Measurements from ENCODE around the gene MANBA. TPM values are rescaled to one million over a fixed set of nuclear protein-coding genes. Genes with fewer than 3 reads are reported as not detected.

MANBA gene
- polyA plus RNA-seq, 2 of the 4 experiments (the other 2 are of a cell fraction), result 9.3 to 10.4 TPM

GRCh38 chr4:102599886-102600285 lies 160.9 kb downstream of the MANBA start:
- no peak for TF ChIP-seq BHLHE40 (IDR thresholded peaks at IDR 0.05; ENCODE audit: low read depth, low read length)
- H3K4me1 ChIP-seq, result peaks cover 9% of the 10 kb centered on the region; the same call in 1 of the 3 replicates
- H3K4me3 ChIP-seq, result no peak overlapping the region
- H3K9me3 ChIP-seq, result no peaks in the 10 kb centered on the region
- CTCF ChIA-PET, result no interaction called here
- no peak for FAIRE-seq
- 90% methylated on average over 3 of the region's 3 CpGs for WGBS (ENCODE audit: missing lambda C conversion rate)
- no peak overlapping the region for H3K27ac ChIP-seq
- H3K4me2 ChIP-seq, result no peak overlapping the region
- no peak for ATAC-seq
- POLR2A ChIA-PET, result no interaction called here
- no peak for DNase-seq (ENCODE audit: low read depth in 1 of 2, low spot score in 1 of 2)

GRCh38 chr4:102599455-102599854 lies 161.3 kb downstream of the MANBA start:
- Histone ChIP-seq H3K4me1 (peaks cover 9% of the 10 kb centered on the region; the same call in 1 of the 3 replicates), H3K27ac (no peak overlapping the region), H3K4me3 (no peak overlapping the region), H3K4me2 (no peak overlapping the region), H3K9me3 (no peaks in the 10 kb centered on the region)
- TF ChIP-seq CEBPB (IDR thresholded peaks at IDR 0.05) (no peak), EHMT2 (IDR thresholded peaks at IDR 0.05; ENCODE audit: low read depth) (no peak), CHD4 (IDR thresholded peaks at IDR 0.05; ENCODE audit: borderline replicate concordance) (no peak), RCOR1 (IDR thresholded peaks at IDR 0.05; ENCODE audit: low read depth, low read length) (no peak), FOXS1 (CRISPR knock-in tag; IDR thresholded peaks at IDR 0.05) (no peak), NFE2L2 (conservative IDR thresholded peaks at IDR 0.05; ENCODE audit: low read length) (no peak), HOXB5 (CRISPR knock-in tag; IDR thresholded peaks at IDR 0.05) (no peak), KDM1A (IDR thresholded peaks at IDR 0.05; ENCODE audit: low read depth) (no peak), ZC3H11A (IDR thresholded peaks at IDR 0.05) (no peak), ZNF302 (CRISPR knock-in tag; IDR thresholded peaks at IDR 0.05) (no peak), REST (IDR thresholded peaks at IDR 0.05) (no peak), JUNB (IDR thresholded peaks at IDR 0.05) (no peak), CBX8 (IDR thresholded peaks at IDR 0.05) (no peak)
- ATAC-seq (no peak), DNase-seq (ENCODE audit: low read depth in 1 of 2, low spot score in 1 of 2) (no peak), FAIRE-seq (no peak)
- ChIA-PET CTCF (no interaction called here), POLR2A (no interaction called here)
- WGBS (ENCODE audit: missing lambda C conversion rate), result 91% methylated on average over 4 of the region's 4 CpGs

GRCh38 chr4:102598762-102599374 lies 161.9 kb downstream of the MANBA start:
- DNase-seq (ENCODE audit: low read depth in 1 of 2, low spot score in 1 of 2) (no peak), FAIRE-seq (no peak), ATAC-seq (no peak)
- Histone ChIP-seq H3K4me3 (no peak overlapping the region), H3K4me1 (peaks cover 9% of the 10 kb centered on the region; the same call in 1 of the 3 replicates), H3K9me3 (no peaks in the 10 kb centered on the region), H3K4me2 (no peak overlapping the region), H3K27ac (no peak overlapping the region)
- CTCF ChIA-PET, result no interaction called here
- WGBS (ENCODE audit: missing lambda C conversion rate), result 84% methylated on average over 6 of the region's 6 CpGs
- POLR2A ChIA-PET, result no interaction called here
- no peak for TF ChIP-seq TFCP2L1 (CRISPR knock-in tag; IDR thresholded peaks at IDR 0.05)
- TF ChIP-seq USF2 (IDR thresholded peaks at IDR 0.05), result no peak
- TF ChIP-seq NPAS2 (CRISPR knock-in tag; IDR thresholded peaks at IDR 0.05; ENCODE audit: borderline replicate concordance), result no peak
- TF ChIP-seq HOXB5 (CRISPR knock-in tag; IDR thresholded peaks at IDR 0.05), result no peak
- no peak for TF ChIP-seq ESRRA (IDR thresholded peaks at IDR 0.05; ENCODE audit: borderline replicate concordance, low read length)
- TF ChIP-seq ELK1 (IDR thresholded peaks at IDR 0.05; ENCODE audit: low read depth, low read length), result no peak
- no peak for TF ChIP-seq GATA3 (IDR thresholded peaks at IDR 0.05; ENCODE audit: borderline replicate concordance)
- TF ChIP-seq JUNB (IDR thresholded peaks at IDR 0.05), result no peak
- no peak for TF ChIP-seq MYC (IDR thresholded peaks at IDR 0.05; ENCODE audit: borderline replicate concordance, low read length)
- TF ChIP-seq POLR2A (IDR thresholded peaks at IDR 0.05; ENCODE audit: low read length), result no peak
- TF ChIP-seq KDM5A (IDR thresholded peaks at IDR 0.05), result no peak
- TF ChIP-seq CEBPB (IDR thresholded peaks at IDR 0.05), result no peak
- no peak for TF ChIP-seq BCL3 (IDR thresholded peaks at IDR 0.05)

All from A549 (cell line).